Endothelial cell of umbilical vein (primary cell): Measurements from ENCODE around the gene CGRRF1. TPM values are rescaled to one million over a fixed set of nuclear protein-coding genes. Genes with fewer than 3 reads are reported as not detected.

Experiments used
- BruUV-seq: library from RNA; stranded (reverse); fragments of 400-500 nt; replicated peaks from 2 replicates; lab custom pipeline; 2021; lab: Mats Ljungman, UMichigan
- CTCF ChIA-PET: fragments of 300-600, 350-600 bp; sonication (Branson Sonifier 250); formaldehyde crosslinking; loops from one replicate; lab custom pipeline; 2021; ENCODE audit warnings: antibody characterized with exemption, inconsistent platforms; lab: Charles Lee
- POLR2A ChIA-PET: fragments of 300-600, 350-600 bp; sonication (Branson Sonifier 250); formaldehyde crosslinking; loops from one replicate; lab custom pipeline; 2021; ENCODE audit warnings: antibody characterized with exemption, inconsistent platforms; lab: Charles Lee
- DNase-seq: peaks from one replicate; pipeline ENCODE4 v3.0.0-alpha.2; 2011; ENCODE audit warnings: low read depth, low spot score
- FAIRE-seq: peaks from 2 replicates; lab custom pipeline; 2011; peaks lifted over from hg19 to GRCh38; lab: Jason Lieb, UNC
- H2AFZ ChIP-seq: 2 replicates; pipeline ENCODE4 v1.6.0; 2012; ENCODE audit warnings: low read depth, low read length, control low read depth, inconsistent platforms
- H3K27ac ChIP-seq: 2 replicates; pipeline ENCODE4 v1.5.1; 2011; ENCODE audit warnings: low read depth, mild to moderate bottlenecking, control low read depth, low read length, moderate library complexity; ENCODE audit not compliant: insufficient read depth
- H3K27me3 ChIP-seq, 2 experiments: 2 replicates each; pipeline versions ENCODE4 v1.6.0 to v1.6.1; 2011; ENCODE audit warnings: low read length in 2 of 2, mixed read lengths in 1 of 2; ENCODE audit not compliant: control insufficient read depth in 2 of 2, insufficient read depth in 2 of 2
- H3K36me3 ChIP-seq, 2 experiments: 2 replicates in 1 of 2; 3 replicates in 1 of 2; pipeline ENCODE4 v1.5.1; 2011; ENCODE audit warnings: low read length in 2 of 2, mild to moderate bottlenecking in 1 of 2, moderate library complexity in 1 of 2; ENCODE audit not compliant: control insufficient read depth in 2 of 2, insufficient read depth in 2 of 2; ENCODE audit errors: extremely low read depth in 1 of 2
- H3K4me1 ChIP-seq: 3 replicates; pipeline ENCODE4 v1.5.1; 2011; ENCODE audit warnings: mild to moderate bottlenecking, low read length; ENCODE audit not compliant: control insufficient read depth, insufficient read depth; ENCODE audit errors: extremely low read depth
- H3K4me2 ChIP-seq: 2 replicates; pipeline ENCODE4 v1.6.1; 2011; ENCODE audit warnings: low read length, control low read depth, mixed read lengths; ENCODE audit not compliant: insufficient read depth
- H3K4me3 ChIP-seq, 3 experiments: fragments of 200-600 bp in 1 of 3; sonication (generic), shearing (Covaris generic) in 1 of 3; replicated peaks in 1 of 3; 2 replicates each; pipeline ENCODE4 v1.5.1; 2011 to 2016; ENCODE audit warnings: control low read depth in 3 of 3, low read length in 3 of 3, mild to moderate bottlenecking in 2 of 3, inconsistent platforms in 1 of 3, low read depth in 1 of 3, moderate library complexity in 1 of 3; ENCODE audit not compliant: insufficient read depth in 1 of 3
- H3K79me2 ChIP-seq: 2 replicates; pipeline ENCODE4 v1.6.0; 2012; ENCODE audit warnings: low read length, inconsistent platforms; ENCODE audit not compliant: control insufficient read depth, insufficient read depth
- H3K9ac ChIP-seq: replicated peaks from 2 replicates; pipeline ENCODE3; 2011; ENCODE audit warnings: low read length, control low read depth; ENCODE audit not compliant: insufficient read depth; ENCODE audit errors: extremely low read depth
- H3K9me1 ChIP-seq: replicated peaks from 3 replicates; pipeline ENCODE4 v1.6.0; 2011; ENCODE audit warnings: mild to moderate bottlenecking, low read length; ENCODE audit not compliant: control insufficient read depth, insufficient read depth; ENCODE audit errors: extremely low read depth
- H3K9me3 ChIP-seq: replicated peaks from 2 replicates; pipeline ENCODE4 v1.5.1; 2012; ENCODE audit warnings: low read length, inconsistent platforms; ENCODE audit not compliant: control insufficient read depth, insufficient read depth
- H4K20me1 ChIP-seq: replicated peaks from 2 replicates; pipeline ENCODE3; 2011; ENCODE audit warnings: mild to moderate bottlenecking, low read length; ENCODE audit not compliant: control insufficient read depth, insufficient read depth; ENCODE audit errors: extremely low read depth
- EZH2 ChIP-seq: IDR thresholded peaks from 2 replicates; pipeline ENCODE4 v1.6.1; 2012; ENCODE audit warnings: borderline replicate concordance, low read depth, mild to moderate bottlenecking, moderate library complexity, low read length, inconsistent platforms; ENCODE audit not compliant: severe bottlenecking
- FOS ChIP-seq: IDR thresholded peaks from 2 replicates; pipeline ENCODE4 v1.6.1; 2011; ENCODE audit warnings: mild to moderate bottlenecking, low read length, moderate library complexity, borderline replicate concordance; ENCODE audit not compliant: insufficient read depth
- GATA2 ChIP-seq: IDR thresholded peaks from 2 replicates; pipeline ENCODE4 v1.7.0; 2011; ENCODE audit warnings: low read depth, mild to moderate bottlenecking, moderate library complexity, mixed read lengths, low read length; ENCODE audit not compliant: insufficient read length, insufficient read depth
- JUN ChIP-seq: IDR thresholded peaks from 2 replicates; pipeline ENCODE4 v1.6.1; 2011; ENCODE audit warnings: borderline replicate concordance, low read depth; ENCODE audit not compliant: insufficient read length, insufficient read depth
- MYC ChIP-seq: IDR thresholded peaks from one replicate; pipeline ENCODE4 v1.6.1; 2011; ENCODE audit warnings: mild to moderate bottlenecking, low read depth, low read length
- POLR2A ChIP-seq: IDR thresholded peaks from 2 replicates; pipeline ENCODE4 v1.6.1; 2012; ENCODE audit warnings: low read depth, mild to moderate bottlenecking, control low read depth, low read length
- POLR2AphosphoS5 ChIP-seq: IDR thresholded peaks from 2 replicates; pipeline ENCODE4 v1.6.1; 2012; ENCODE audit warnings: low read depth, mild to moderate bottlenecking, control low read depth, low read length, moderate library complexity; ENCODE audit not compliant: insufficient read depth
- dilution Hi-C: fragments of 300-500 bp; cut with MboI; formaldehyde crosslinking; loops from one replicate; pipeline ENCODE4 v1.15.0; 2019; ENCODE audit warnings: low sequenced_read_pairs; ENCODE audit not compliant: extremely low pct_ligation_motif_present
- intact Hi-C: fragments of 100-400 bp; cut with micrococcal nuclease; formaldehyde crosslinking; loops from one replicate; pipeline ENCODE4 v1.10.0; 2022
- polyA plus RNA-seq, 4 experiments: library from polyadenylated mRNA; depleted of rRNA in 3 of 4; stranded (reverse) in 3 of 4; unstranded in 1 of 4; fragments of >200 nt; gene quantifications; 2 replicates each; pipeline versions ENCODE4 v1.2.1 to v1.2.3, GENCODE V29; 2011 to 2012; ENCODE audit warnings: missing spikeins in 1 of 4
- total RNA-seq: library from RNA; stranded (reverse); gene quantifications from 2 replicates; pipeline ENCODE4 v1.2.3, GENCODE V29; 2021
- TF ChIP-seq, protein P1 (sequence below): IDR thresholded peaks from 2 replicates; pipeline ENCODE4 v1.6.1; 2011; ENCODE audit not compliant: insufficient read depth, insufficient read length
- TF ChIP-seq, protein P2 (sequence below), 2 donors: IDR thresholded peaks; 1 replicate in 1 of 2; 2 replicates in 1 of 2; pipeline ENCODE4 v1.5.1; 2011; ENCODE audit warnings: low read length in 2 of 2, mild to moderate bottlenecking in 2 of 2, moderate library complexity in 2 of 2, control low read depth in 1 of 2, inconsistent platforms in 1 of 2, low read depth in 1 of 2; ENCODE audit not compliant: insufficient read depth in 1 of 2; ENCODE audit errors: extremely low read depth in 1 of 2

The CGRRF1 gene
- total and polyA plus RNA-seq, 2 donors (not counting 3 experiments of a cell fraction or from before 2014, with no cell fraction given), result 6.6 to 15.7 TPM

DNA sequence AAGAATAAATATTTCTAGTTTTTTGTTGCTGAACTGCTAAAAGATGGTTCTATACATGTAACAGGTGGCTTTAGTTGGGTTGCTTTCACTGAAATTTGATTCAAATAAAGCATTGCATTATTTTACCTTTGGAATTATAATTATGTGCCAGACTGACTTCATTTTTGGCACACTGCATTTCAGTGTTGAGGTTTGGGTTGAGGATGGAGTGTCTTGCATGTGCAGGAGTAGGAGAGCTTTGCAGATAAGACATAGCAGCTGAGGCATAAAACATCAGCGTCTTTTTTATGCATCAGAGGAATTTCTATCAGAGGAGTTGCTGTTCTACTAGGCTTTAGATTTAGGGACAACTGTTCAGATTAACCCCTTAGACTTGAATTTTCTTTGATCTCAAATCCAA is 74.4 kb downstream of the CGRRF1 start:
- H3K36me3 ChIP-seq, result peaks cover 5 to 9% of the 10 kb centered on the region in 2 experiments
- no TSS peak for BruUV-seq
- intact Hi-C loops (no loop called here), dilution Hi-C loops (no loop called here)
- H3K4me1 ChIP-seq, result no peaks in the 10 kb centered on the region
- peaks cover 89% of the 10 kb centered on the region for H3K79me2 ChIP-seq
- no peak overlapping the region for H3K4me2 ChIP-seq
- no peaks in the 10 kb centered on the region for H3K27me3 ChIP-seq
- DNase-seq (no peak), FAIRE-seq (no peak)
- ChIA-PET POLR2A (no interaction called here), CTCF (no interaction called here)
- H4K20me1 ChIP-seq, result peaks cover 8% of the 10 kb centered on the region
- no peak for TF ChIP-seq POLR2AphosphoS5
- no peak for TF ChIP-seq GATA2
- TF ChIP-seq JUN, result no peak
- TF ChIP-seq MYC, result no peak
- TF ChIP-seq POLR2A, result no peak
- TF ChIP-seq, protein P1, sequence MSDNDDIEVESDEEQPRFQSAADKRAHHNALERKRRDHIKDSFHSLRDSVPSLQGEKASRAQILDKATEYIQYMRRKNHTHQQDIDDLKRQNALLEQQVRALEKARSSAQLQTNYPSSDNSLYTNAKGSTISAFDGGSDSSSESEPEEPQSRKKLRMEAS, result no peak
- TF ChIP-seq, protein P2, sequence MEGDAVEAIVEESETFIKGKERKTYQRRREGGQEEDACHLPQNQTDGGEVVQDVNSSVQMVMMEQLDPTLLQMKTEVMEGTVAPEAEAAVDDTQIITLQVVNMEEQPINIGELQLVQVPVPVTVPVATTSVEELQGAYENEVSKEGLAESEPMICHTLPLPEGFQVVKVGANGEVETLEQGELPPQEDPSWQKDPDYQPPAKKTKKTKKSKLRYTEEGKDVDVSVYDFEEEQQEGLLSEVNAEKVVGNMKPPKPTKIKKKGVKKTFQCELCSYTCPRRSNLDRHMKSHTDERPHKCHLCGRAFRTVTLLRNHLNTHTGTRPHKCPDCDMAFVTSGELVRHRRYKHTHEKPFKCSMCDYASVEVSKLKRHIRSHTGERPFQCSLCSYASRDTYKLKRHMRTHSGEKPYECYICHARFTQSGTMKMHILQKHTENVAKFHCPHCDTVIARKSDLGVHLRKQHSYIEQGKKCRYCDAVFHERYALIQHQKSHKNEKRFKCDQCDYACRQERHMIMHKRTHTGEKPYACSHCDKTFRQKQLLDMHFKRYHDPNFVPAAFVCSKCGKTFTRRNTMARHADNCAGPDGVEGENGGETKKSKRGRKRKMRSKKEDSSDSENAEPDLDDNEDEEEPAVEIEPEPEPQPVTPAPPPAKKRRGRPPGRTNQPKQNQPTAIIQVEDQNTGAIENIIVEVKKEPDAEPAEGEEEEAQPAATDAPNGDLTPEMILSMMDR (IDR thresholded peaks at IDR 0.05; ENCODE audit: extremely low read depth in 1 of 2, insufficient read depth in 1 of 2, low read depth in 1 of 2, low read length in 2 of 2), result no peak
- no peak for TF ChIP-seq EZH2
- TF ChIP-seq FOS, result no peak
- no peak overlapping the region for H2AFZ ChIP-seq
- H3K9ac ChIP-seq, result no peak overlapping the region
- H3K4me3 ChIP-seq, result no peak overlapping the region
- H3K27ac ChIP-seq, result no peak overlapping the region
- H3K9me1 ChIP-seq, result peaks cover 3% of the 10 kb centered on the region
- H3K9me3 ChIP-seq, result no peaks in the 10 kb centered on the region
